ENCODE data around the gene PCYT2. TPM values are rescaled to one million over a fixed set of nuclear protein-coding genes. Genes with fewer than 3 reads are reported as not detected.

Gene PCYT2
- total RNA-seq = 39.7 TPM
- long read RNA-seq, full-length matches to known transcripts = 98 of 147 reads
- long read RNA-seq, partial matches to known transcripts = 7 of 147 reads
- long read RNA-seq, other reads (novel, unspliced or antisense) = 42 of 147 reads

DNA sequence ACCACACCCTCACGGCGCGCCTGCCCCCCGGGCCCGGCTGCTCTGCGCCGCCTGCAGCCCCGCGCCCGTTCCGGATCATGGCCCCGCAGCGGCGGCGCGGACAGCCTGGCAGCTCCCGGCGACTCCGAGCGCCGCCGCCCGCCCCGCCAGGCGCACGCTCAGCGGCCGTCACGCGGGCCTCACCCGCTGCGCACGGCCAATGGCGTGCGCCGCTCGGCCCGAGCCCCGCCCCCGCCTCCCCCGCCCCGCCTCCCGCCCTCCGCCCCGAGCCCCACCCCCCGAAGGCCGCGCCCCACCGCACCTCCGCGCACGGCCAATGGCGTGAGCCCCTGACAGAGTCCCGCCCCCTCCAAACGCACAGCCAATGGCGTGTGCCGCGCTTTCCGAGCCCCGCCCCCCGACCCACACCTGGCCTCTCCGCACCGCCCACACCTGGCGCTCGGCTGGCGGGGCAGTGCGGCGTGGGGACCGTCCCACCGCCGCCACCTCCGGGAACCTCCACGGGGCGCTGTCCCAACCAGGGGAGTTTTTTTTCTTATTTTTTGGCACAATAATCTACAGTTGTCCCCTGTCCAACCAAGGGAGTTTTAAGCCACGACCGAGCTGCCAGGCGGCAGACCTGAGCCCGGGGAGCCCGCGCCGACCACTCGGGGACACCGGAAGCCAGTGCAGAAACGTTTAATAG lies at the start of gene PCYT2:
PCYT2 (minus strand) TSS at position 123 of the 685 bp plus-strand sequence; CDS start at position 79, 44 bp downstream.
- TF ChIP-seq CTCF (IDR thresholded peaks at IDR 0.05) = peak; percentile 33
- ATAC-seq (peak; percentile 96), DNase-seq (peak; percentile 93)
- intact Hi-C loops (cut with DNase I) = no loop called here
- no peaks in the 10 kb centered on the region for H3K9me3 ChIP-seq
- peak within 1 kb of the TSS; percentile 81 for H3K4me3 ChIP-seq
- H3K27me3 ChIP-seq (ENCODE audit: low read depth) = no peaks in the 10 kb centered on the region
- H3K36me3 ChIP-seq = peaks cover 63% of the 10 kb centered on the region
- H3K27ac ChIP-seq = peak within 1 kb of the TSS; percentile 68
- H3K4me1 ChIP-seq = peaks cover 23% of the 10 kb centered on the region

DNA sequence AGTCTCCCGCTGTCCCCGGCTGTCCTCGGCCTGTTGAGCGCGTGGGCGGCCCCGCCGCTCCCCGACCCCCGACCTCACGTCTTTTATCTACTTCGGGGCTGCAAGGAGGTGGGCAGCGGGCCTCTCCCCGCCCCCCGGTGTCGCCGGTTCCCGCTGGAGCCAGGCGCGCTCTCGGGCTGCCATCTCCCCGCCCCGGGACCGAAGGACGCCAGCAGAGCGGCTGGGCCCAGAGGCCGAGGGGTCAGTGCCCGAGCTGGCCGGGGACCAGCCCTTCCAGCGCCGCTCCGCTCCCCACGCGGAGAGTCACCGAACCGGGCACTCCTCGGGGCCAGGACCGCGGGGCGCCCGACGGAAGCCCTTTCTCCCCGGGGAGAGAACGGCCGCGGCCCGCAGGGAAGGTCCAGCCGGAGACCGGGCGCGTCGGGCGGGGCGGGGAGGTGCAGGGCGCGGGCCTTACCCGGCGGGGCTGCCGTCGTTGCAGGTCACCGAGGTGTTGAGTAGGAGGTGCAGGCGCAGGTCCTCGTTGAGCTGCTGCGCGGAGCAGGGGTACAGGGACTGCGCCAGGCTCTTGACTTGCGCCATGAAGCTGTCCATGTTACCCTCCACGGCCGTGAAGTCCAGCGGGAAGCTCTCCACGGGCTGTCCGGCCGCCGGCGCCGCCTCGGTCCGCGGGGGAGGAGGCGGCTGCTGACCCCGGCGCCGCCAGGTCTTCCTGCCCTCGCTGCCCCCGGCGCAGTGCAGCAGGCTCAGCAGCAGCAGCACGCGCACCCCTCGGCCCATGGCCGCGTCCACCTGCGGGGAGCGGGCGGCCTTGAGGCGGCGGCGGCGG lies 49.1 kb upstream of the PCYT2 start:
- intact Hi-C loops (cut with DNase I) = no loop called here
- peak overlapping the region; percentile 58 for H3K4me3 ChIP-seq

GRCh38 chr17:81959362-81960129 lies 48.3 kb upstream of the PCYT2 start:
- Histone ChIP-seq H3K27me3 (ENCODE audit: low read depth) (peaks cover 52% of the 10 kb centered on the region), H3K4me3 (peak overlapping the region; percentile 58), H3K36me3 (no peaks in the 10 kb centered on the region), H3K9me3 (no peaks in the 10 kb centered on the region), H3K4me1 (peaks cover 14% of the 10 kb centered on the region), H3K27ac (no peak overlapping the region)
- DNase-seq = peak; percentile 86
- intact Hi-C loops (cut with DNase I) = no loop called here
- ATAC-seq = peak; percentile 92 to 93
- TF ChIP-seq CTCF (IDR thresholded peaks at IDR 0.05) = peak; percentile 64

More for the DNA sequence above, 49.1 kb upstream of the PCYT2 start:
- H3K9me3 ChIP-seq = no peaks in the 10 kb centered on the region
- peak; percentile 9 to 45 for ATAC-seq
- TF ChIP-seq CTCF (IDR thresholded peaks at IDR 0.05) = no peak
- peaks cover 53% of the 10 kb centered on the region for H3K27me3 ChIP-seq (ENCODE audit: low read depth)
- no peak overlapping the region for H3K27ac ChIP-seq
- H3K4me1 ChIP-seq = peaks cover 14% of the 10 kb centered on the region
- no peaks in the 10 kb centered on the region for H3K36me3 ChIP-seq
- DNase-seq = no peak

GRCh38 chr17:81958633-81959342 lies 47.6 kb upstream of the PCYT2 start:
- H3K4me3 ChIP-seq = peak overlapping the region; percentile 58
- no peaks in the 10 kb centered on the region for H3K36me3 ChIP-seq
- intact Hi-C loops (cut with DNase I) = no loop called here
- DNase-seq (no peak), ATAC-seq (no peak)
- no peaks in the 10 kb centered on the region for H3K9me3 ChIP-seq
- peaks cover 49% of the 10 kb centered on the region for H3K27me3 ChIP-seq (ENCODE audit: low read depth)
- H3K4me1 ChIP-seq = peaks cover 14% of the 10 kb centered on the region
- H3K27ac ChIP-seq = no peak overlapping the region
- no peak for TF ChIP-seq CTCF (IDR thresholded peaks at IDR 0.05)

Data from lower lobe of right lung (tissue), 2 donors.